H1 (cell line): ENCODE data around the gene ARHGAP25.

Experiments used
- CBX5 ChIP-seq: fragments of 300-800, 300-1000 bp; sonication (generic); IDR thresholded peaks from 2 replicates; pipeline ENCODE4 v1.7.1; 2016; ENCODE audit warnings: antibody characterized with exemption, low read length, low read depth
- EZH2 ChIP-seq: fragments of 200-600 bp; sonication (generic); IDR thresholded peaks from 2 replicates; pipeline ENCODE4 v1.7.1; 2012; ENCODE audit warnings: low read depth, mild to moderate bottlenecking, moderate library complexity, low read length, inconsistent platforms; ENCODE audit not compliant: severe bottlenecking
- FOSL1 ChIP-seq: IDR thresholded peaks from 2 replicates; pipeline ENCODE4 v1.6.1; 2011; ENCODE audit warnings: mild to moderate bottlenecking, low read depth, low read length, moderate library complexity; ENCODE audit not compliant: insufficient read depth
- POLR2A ChIP-seq, 2 experiments: IDR thresholded peaks; 1 replicate in 1 of 2; 2 replicates in 1 of 2; pipeline ENCODE4 v1.6.1; 2011; ENCODE audit warnings: low read depth in 2 of 2, low read length in 2 of 2, mild to moderate bottlenecking in 2 of 2; ENCODE audit errors: control extremely low read depth in 1 of 2
- TF ChIP-seq, protein P1 (sequence below), 3 experiments: IDR thresholded peaks; 1 replicate in 2 of 3; 2 replicates in 1 of 3; pipeline versions ENCODE4 v1.5.1 to v1.6.1; 2011; ENCODE audit warnings: low read length in 3 of 3, mild to moderate bottlenecking in 3 of 3, inconsistent platforms in 2 of 3, low read depth in 1 of 3, moderate library complexity in 1 of 3; ENCODE audit not compliant: insufficient read depth in 1 of 3; ENCODE audit errors: control extremely low read depth in 1 of 3
- TF ChIP-seq, protein P2 (sequence below): IDR thresholded peaks from 2 replicates; pipeline ENCODE4 v1.6.1; 2011; ENCODE audit warnings: low read length, improper control_type of control experiment

DNA sequence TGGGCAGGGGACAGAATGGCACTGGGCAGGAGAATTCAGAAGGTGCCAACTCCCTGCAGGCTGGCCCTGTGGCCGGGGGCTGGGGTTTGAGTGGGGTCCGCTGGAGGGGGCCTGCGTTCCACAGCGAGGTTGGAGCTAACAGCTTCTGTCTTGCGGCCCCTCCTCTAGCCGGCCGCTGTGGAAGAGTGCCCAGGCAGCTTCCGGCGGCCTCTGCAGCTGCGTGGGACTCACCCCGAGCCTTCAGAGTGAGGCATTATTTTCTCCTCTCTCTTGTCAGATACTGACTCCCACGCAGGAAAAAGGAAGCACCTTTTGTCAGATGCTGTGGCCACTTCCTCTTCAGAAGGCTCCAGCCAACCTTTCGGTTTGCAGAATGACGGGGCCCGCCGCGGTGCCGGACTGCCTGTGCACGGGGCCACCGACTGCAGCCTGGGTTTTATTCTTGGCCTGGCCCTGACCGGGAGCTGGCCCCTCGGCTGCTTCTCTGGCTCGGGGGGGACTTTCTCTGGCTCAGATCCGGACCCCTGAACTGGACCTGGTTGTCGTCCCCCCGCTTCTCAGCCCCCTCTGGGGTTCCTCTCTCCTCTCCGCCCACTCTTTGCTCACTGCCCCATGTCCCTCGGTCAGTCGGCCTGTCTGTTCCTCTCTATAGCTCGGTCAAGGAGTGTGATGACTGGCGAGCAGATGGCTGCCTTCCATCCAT is 40.1 kb downstream of the ARHGAP25 start:
- TF ChIP-seq EZH2, result no peak
- TF ChIP-seq, protein P1, sequence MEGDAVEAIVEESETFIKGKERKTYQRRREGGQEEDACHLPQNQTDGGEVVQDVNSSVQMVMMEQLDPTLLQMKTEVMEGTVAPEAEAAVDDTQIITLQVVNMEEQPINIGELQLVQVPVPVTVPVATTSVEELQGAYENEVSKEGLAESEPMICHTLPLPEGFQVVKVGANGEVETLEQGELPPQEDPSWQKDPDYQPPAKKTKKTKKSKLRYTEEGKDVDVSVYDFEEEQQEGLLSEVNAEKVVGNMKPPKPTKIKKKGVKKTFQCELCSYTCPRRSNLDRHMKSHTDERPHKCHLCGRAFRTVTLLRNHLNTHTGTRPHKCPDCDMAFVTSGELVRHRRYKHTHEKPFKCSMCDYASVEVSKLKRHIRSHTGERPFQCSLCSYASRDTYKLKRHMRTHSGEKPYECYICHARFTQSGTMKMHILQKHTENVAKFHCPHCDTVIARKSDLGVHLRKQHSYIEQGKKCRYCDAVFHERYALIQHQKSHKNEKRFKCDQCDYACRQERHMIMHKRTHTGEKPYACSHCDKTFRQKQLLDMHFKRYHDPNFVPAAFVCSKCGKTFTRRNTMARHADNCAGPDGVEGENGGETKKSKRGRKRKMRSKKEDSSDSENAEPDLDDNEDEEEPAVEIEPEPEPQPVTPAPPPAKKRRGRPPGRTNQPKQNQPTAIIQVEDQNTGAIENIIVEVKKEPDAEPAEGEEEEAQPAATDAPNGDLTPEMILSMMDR (IDR thresholded peaks at IDR 0.05; ENCODE audit: control extremely low read depth in 1 of 3, insufficient read depth in 1 of 3, low read depth in 1 of 3, low read length in 3 of 3), result no peak
- TF ChIP-seq CBX5, result no peak
- no peak for TF ChIP-seq POLR2A (IDR thresholded peaks at IDR 0.05; ENCODE audit: control extremely low read depth in 1 of 2, low read depth in 2 of 2, low read length in 2 of 2)
- no peak for TF ChIP-seq FOSL1
- TF ChIP-seq, protein P2, sequence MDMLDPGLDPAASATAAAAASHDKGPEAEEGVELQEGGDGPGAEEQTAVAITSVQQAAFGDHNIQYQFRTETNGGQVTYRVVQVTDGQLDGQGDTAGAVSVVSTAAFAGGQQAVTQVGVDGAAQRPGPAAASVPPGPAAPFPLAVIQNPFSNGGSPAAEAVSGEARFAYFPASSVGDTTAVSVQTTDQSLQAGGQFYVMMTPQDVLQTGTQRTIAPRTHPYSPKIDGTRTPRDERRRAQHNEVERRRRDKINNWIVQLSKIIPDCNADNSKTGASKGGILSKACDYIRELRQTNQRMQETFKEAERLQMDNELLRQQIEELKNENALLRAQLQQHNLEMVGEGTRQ, result no peak
